DOHH2 (cell line): ENCODE results near the gene C1orf122.

Experiments used
- CTCF ChIP-seq: fragments of 200-600 bp; sonication (generic); IDR thresholded peaks from one replicate; pipeline ENCODE4 v1.5.1; 2014; ENCODE audit warnings: antibody characterized with exemption, mild to moderate bottlenecking, low read depth, low read length; ENCODE audit not compliant: poor library complexity, severe bottlenecking
- EZH2phosphoT487 ChIP-seq: fragments of 200-600 bp; sonication (generic); IDR thresholded peaks from 2 replicates; pipeline ENCODE4 v1.6.1; 2017; ENCODE audit warnings: borderline replicate concordance, mild to moderate bottlenecking, antibody characterized with exemption, low read length, moderate library complexity, mixed read lengths

- TF ChIP-seq CTCF (no peak), EZH2phosphoT487 (no peak)
Observed at GRCh38 chr1:37814252-37814651, 6.7 kb downstream of the C1orf122 start.
